ENCODE results near the gene SMCO4.
A peak's percentile ranks its signal among the peaks of the same experiment; 100 is the strongest.
"Not testable (repeated sequence)": the region's sequence is repeated elsewhere in the genome, so short reads cannot be mapped to it uniquely, and the experiment has no call there.

SMCO4 gene

DNA sequence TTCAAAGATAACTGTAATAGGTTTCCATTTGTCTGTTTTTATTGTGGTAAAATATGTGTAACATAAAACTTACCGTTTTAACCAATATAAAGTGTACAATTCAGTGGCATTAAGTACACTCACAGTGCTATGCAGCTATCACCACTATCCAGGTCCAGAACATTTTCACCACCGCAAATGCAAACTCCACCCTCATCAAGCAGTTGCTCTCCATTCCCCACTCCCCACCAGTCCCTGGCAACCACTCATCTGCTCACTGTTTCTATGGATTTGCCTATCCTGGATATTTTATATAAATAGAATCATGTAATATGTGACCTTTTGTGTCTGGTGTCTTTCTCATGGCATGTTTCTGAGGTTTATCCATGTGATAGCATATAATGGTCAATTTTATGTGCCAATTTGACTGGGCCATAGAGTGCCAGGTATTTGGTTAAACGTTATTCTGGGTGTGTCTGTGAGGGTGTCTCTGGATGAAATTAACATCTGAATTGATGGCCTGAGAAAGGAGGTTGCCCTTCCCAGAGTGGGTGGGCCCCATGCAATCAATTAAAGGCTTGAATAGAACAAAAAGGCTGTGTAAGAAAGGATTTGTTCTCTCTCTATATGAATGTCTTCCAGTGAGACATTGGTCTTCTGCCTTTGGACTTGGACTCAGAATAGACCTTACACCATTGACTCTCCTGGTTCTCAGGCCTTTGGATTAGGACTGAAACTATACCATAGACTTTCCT is 17.2 kb upstream of the SMCO4 start:
- no peak for DNase-seq (ENCODE audit: low read depth)

GRCh38 chr11:93559681-93560080 is 16.5 kb upstream of the SMCO4 start:
- DNase-seq (ENCODE audit: low read depth), result no peak

DNA sequence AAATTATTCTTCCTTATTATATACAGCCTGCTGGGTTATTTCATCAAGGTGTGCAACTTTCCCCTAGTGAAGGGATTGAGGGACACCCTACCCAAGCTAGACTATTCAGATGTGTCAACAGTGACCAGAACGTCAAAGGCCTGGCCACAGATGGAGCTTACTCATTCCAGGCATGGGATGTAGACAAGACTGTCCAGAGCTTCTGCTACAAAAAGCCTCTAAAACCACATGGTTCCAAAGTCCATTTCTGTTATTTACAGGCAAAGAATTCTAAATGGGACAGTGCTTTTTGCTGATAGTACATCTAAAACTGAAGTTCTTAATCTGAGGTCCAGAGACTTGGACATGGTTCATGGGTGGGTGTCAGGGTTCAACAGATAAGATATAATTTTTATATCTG is 9.7 kb upstream of the SMCO4 start:
- no peak for DNase-seq (ENCODE audit: low read depth)

GRCh38 chr11:93549976-93550375 is 6.8 kb upstream of the SMCO4 start:
- no peak for DNase-seq (ENCODE audit: low read depth)

GRCh38 chr11:93548679-93549319 is 5.6 kb upstream of the SMCO4 start:
- DNase-seq (ENCODE audit: low read depth), result no peak

- DNase-seq (ENCODE audit: low read depth), result no peak
Measured at GRCh38 chr11:93547773-93548172, 4.6 kb upstream of the SMCO4 start.

- DNase-seq (ENCODE audit: low read depth), result no peak
Measured at GRCh38 chr11:93547028-93547427, 3.8 kb upstream of the SMCO4 start.

DNA sequence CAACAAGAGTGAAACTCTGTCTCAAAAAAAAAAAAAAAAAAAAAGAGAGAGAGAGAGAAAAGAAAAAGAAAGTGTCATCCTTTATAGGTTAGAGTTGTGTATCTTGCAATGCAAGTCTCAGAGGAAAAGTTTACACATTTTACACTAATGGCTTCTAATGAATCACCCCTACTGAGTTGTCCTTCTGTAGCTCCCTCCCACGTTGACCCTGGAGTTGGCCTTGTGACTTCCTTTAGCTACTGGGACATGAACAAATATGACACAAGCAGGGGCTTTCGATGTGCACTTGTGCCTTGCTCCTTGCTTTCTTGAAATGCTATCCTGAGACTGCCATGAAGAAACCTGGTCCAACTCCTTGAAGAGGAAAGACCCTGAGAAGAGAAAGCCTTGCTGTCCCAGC is 2.4 kb upstream of the SMCO4 start:
- DNase-seq (ENCODE audit: low read depth), result no peak

DNA sequence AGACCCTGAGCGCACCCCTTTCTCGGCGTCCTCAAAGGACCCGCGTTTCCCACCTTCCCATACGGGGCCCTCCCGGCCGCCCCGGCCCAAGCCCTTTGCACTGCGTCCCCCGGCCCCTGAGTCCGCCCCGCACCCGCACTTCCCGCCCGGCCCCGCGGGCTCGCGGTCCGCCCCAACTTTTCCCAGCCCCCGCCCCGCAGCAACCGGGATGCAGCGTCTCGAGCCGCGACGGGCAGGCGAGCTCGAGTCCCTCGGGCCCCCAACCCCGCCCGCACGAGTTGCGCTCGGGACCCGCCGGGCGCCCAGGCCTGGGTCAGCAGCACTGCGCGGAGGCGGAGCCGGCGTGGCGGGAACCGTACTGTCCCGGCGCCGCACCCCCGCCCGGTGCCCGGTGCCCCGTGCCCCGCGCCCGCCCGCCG is 371 bp downstream of the SMCO4 start:
- no peak for DNase-seq (ENCODE audit: low read depth)

DNA sequence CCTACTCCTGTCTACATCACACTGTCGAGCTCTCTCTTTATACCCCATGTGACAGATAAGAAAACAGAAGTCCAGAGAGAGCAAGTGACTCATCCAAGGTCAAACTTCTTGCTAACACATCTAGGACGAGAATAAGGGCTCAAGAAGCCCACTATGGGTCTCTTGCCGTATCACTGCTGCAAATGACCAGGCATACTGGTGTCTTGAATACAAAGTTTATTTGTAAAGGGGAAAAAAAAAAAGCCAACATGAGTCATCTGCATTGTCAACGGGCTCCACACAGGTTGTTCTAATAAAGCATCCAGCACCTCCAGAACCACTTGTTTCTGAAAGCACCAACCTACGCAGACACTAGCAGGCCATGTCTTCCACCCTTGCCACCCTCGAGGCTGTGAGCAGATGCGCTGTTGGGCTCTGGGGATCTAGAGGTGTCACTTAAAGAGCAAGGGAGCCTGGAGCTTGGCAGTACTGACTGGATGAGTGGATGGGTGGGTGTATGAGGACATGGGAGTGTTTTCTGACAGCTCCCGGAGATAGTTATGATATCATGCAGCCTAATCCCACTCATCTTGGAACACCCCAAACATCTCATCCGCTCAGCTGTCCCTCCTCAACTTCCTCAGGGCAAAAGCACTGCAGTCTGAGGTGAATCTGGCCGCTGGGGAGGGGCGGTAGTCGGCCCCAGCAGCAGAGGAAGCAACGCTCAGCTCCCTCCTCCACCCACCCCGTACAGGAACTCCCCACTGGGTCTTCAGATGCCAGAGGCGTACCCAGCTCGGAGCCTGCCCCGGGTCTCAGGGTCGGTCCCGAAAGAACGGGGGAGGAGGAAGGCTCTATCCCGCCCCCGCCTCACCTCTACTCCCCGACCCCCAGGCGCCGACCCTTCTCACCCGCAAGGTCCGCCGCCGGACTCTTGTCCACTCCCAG is 1.0 kb downstream of the SMCO4 start:
- peak; percentile 14 for DNase-seq (ENCODE audit: low read depth)

GRCh38 chr11:93540896-93541553 is 2.2 kb downstream of the SMCO4 start:
- no peak for DNase-seq (ENCODE audit: low read depth)

DNA sequence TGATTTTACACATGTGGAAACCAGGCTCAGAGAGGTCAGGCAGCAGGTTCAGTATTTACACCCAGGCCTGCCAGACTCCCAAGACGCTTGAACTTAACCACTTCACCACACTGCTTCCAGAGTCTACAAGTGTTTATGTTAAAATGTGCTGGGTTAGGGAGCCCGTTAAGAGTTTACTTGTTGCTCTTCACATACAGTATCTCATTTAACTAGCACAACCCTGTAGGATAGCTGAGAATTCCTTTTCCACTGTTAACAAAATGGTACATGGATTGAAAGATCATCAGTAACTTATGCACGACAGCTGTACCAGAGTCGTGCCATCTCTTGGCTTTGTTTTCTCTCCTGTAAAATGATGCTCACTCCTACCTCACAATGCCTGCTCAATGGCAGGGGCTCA is 2.9 kb downstream of the SMCO4 start:
- no peak for DNase-seq (ENCODE audit: low read depth)

DNA sequence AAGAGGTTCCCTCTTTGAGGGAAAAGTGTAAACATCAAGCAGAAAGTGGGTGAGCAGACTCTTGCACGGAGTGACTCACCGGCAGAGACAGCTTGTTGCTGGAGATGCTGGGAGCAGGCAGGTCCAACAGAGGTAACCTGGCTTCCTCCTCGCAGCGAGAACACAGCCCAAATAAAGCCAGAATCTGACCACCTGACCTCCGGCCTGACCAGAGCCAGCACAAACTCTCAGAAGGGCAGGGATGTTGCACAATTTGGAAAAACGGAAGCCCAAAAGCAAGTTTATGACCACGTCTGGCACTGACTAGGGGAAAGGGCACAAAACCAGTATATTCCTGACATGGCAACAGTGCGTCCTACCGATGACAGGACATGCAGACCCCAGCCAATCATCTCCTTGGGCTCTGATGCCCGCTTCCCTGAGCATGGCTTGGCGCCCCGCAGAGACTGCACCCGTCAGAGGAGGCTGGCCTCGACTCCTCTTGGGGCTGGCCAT is 5.4 kb downstream of the SMCO4 start:
- no peak for DNase-seq (ENCODE audit: low read depth)

- DNase-seq (ENCODE audit: low read depth), result no peak
Measured at GRCh38 chr11:93537049-93537448, 6.1 kb downstream of the SMCO4 start.

DNA sequence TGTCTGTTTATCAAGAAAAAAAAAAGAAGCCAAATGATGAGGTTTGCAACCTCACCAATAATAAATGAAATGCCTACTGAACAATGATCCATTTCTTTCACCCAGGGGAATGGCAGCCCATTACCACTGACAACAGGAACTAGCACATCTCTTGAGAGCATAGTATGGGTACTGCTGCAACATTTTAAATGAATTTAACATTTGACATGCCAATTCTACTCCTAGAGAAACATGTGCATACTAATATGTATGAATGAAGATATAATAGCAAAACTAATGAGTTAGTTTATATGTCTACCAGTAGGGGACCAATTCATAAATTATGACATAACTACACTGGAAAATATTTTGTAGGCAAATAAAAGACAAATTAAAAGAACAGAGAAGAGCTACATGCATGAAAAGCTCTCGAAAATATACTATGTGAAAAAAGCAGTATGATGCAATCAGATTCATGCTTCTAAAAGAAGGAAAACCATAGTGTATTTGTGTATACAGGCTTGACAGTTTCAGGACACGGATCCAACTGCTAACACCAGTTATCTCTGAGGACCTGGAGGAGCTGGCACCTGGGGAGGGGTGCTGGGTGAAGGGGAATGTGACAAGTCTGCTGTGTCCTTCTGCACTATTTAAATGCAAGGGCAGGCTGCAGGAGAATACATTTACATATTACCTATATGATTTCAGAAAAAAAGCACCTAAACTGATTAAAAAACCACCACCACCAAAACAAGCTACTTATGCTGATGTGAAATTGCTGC is 6.9 kb downstream of the SMCO4 start:
- DNase-seq (ENCODE audit: low read depth), result no peak

DNA sequence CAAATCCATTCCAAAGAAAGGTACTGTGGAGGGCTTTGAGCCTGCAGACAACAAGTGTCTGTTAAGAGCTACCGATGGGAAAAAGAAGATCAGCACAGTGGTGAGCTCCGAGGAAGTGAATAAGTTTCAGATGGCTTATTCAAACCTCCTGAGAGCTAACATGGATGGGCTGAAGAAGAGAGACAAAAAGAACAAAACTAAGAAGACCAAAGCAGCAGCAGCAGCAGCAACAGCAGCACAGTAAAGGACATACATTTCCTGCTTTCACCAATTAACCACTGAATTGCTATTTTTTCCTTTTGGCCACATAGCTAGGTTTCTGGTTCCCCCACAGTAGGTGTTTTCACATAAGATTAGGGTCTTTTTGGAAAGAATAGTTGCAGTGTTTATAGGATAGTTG is 7.6 kb downstream of the SMCO4 start:
- not testable (repeated sequence) for DNase-seq (ENCODE audit: low read depth)

- no peak for DNase-seq (ENCODE audit: low read depth)
Measured at GRCh38 chr11:93532806-93533205, 10.4 kb downstream of the SMCO4 start.

DNA sequence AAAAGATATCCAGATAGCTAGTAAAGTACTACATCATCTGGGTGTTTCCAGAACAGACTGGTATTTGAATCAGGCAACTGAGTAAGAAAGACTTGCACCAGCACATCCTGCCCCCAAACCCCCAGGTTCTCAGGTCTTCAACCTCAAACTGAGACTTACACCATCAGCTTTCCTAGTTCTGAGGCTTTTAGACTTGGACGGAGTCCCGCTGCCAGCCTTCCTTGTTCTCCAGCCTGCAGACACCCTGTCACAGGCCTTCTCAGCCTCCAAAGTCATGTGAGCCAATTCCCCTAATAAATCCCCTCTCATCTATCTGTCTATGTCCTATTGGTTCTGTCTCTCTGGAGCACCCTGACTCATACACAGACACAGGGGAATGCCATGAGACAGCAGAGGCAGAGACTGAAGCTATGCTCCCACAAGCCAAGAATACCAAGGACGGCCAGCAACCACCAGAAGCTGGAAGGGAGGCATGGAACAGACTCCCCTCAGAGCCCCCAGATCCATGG is 10.9 kb downstream of the SMCO4 start:
- DNase-seq (ENCODE audit: low read depth), result no peak

- no peak for DNase-seq (ENCODE audit: low read depth)
Measured at GRCh38 chr11:93530468-93530826, 12.7 kb downstream of the SMCO4 start.

DNA sequence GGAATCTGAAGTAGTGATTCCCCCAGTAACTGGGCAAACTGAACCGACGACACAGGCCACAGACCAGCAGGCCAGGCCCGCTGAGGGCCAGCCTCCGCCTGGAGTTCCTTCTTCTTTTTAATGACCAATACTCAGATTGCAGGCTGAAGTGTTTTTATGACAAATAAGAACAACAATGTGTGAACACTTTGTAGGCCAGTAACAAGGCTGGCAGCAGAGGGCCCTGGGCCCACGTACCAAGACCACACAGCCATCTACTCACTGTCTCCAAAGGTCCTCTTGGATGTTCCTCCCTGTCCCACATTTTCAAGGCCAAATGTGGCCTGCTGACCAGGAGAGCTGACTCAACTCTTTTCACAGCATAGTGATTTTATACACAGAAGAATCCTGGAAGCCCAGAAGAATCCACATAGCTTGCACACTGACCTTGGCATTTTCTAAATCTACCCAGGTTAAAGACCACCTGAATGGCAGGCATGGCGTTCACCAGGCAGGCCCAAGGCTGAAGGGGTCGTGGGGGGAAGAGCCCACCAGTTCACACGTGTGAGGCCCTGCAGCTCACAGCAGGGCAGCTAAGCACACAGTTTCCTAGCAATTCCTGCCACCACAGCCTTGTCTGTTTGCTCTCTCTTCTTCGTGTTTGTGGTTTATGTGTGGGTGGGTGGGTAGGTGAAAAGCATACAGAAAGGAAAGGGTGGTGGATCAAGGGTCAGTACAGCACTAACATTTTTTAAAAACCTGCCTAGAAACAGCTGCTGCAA is 13.3 kb downstream of the SMCO4 start:
- DNase-seq (ENCODE audit: low read depth), result no peak

Data from stimulated activated CD4-positive, alpha-beta T cell treated with anti-CD3 and anti-CD28 coated beads, Interleukin-2, amount 100 ng/mL, for 4 hours (primary cell).